Activated B cell treated with CpG ODN at 0.5 μM for 24 hours (primary cell): ENCODE data around the gene EMCN. TPM values are rescaled to one million over a fixed set of nuclear protein-coding genes. Genes with fewer than 3 reads are reported as not detected.

Experiments used
- ATAC-seq: fragments of 200-7000 bp; cut with Tn5 transposase; one replicate; pipeline ENCODE4 v1.10.0; 2021; ENCODE audit warnings: low read depth, mild to moderate bottlenecking, moderate library complexity
- CTCF ChIA-PET: fragments of 350-600 bp; sonication (Branson Sonifier 250); formaldehyde crosslinking; loops from one replicate; lab custom pipeline; 2021; ENCODE audit warnings: antibody characterized with exemption; lab: Charles Lee
- POLR2A ChIA-PET: fragments of 350-600 bp; sonication (Branson Sonifier 250); formaldehyde crosslinking; loops from one replicate; lab custom pipeline; 2021; ENCODE audit warnings: antibody characterized with exemption; lab: Charles Lee
- DNase-seq: peaks from one replicate; pipeline ENCODE4 v3.0.0; 2022
- H3K27ac Mint-ChIP-seq: one replicate; pipeline ENCODE4 v1.8.0; 2020; ENCODE audit warnings: mixed read lengths
- H3K27me3 Mint-ChIP-seq: one replicate; pipeline ENCODE4 v1.8.0; 2021; ENCODE audit warnings: mixed read lengths
- H3K36me3 Mint-ChIP-seq: one replicate; pipeline ENCODE4 v1.8.0; 2021; ENCODE audit warnings: low read depth, mixed read lengths
- H3K4me1 Mint-ChIP-seq: one replicate; pipeline ENCODE4 v1.8.0; 2021; ENCODE audit warnings: mixed read lengths
- H3K4me3 Mint-ChIP-seq: one replicate; pipeline ENCODE4 v1.8.0; 2020; ENCODE audit warnings: mild to moderate bottlenecking, mixed read lengths
- H3K9me3 Mint-ChIP-seq: one replicate; pipeline ENCODE4 v1.8.0; 2020; ENCODE audit warnings: mixed read lengths
- intact Hi-C: fragments of 100-400 bp; cut with micrococcal nuclease; formaldehyde crosslinking; loops from one replicate; pipeline ENCODE4 v1.15.1; 2024
- total RNA-seq: library from RNA; stranded (reverse); gene quantifications from 2 replicates; pipeline ENCODE4 v1.2.3, GENCODE V29; 2022
- TF ChIP-seq, protein P1 (sequence below): fragments of 200-600 bp; IDR thresholded peaks from one replicate; pipeline ENCODE4 v1.8.0; 2022; ENCODE audit warnings: antibody characterized with exemption, mild to moderate bottlenecking

Gene EMCN
- total RNA-seq, 1 donor from 2014 or later, result not detected

DNA sequence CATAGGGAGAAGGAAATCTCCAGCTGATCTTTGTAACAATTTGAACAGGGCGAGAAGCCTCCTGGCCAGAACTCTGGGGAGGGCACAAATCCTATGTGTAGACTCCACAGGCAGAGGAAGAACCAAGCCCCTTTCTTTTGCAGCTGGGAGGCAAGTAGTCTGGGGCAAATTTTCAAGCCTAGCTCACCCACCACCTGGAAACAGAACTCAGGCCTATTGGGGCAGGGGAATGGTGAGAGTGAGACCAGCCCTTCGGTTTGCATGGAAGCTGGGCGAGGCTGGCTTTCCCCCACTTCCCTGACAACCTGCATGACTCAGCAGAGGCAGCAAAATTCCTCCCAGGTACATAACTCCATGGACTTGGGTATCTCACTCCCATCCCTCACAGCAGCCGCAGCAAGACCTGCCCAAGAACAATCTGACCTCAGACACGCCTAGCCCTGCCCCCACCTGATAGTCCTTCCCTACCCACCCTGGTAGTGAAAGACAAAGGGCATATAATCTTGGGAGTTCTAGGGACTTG lies 138.2 kb downstream of the EMCN start:
- Mint-ChIP-seq H3K27me3 (peaks cover 15% of the 10 kb centered on the region), H3K36me3 (no peaks in the 10 kb centered on the region), H3K4me1 (no peaks in the 10 kb centered on the region), H3K4me3 (no peak overlapping the region), H3K9me3 (no peaks in the 10 kb centered on the region), H3K27ac (no peak overlapping the region)
- intact Hi-C loops, result no loop called here
- CTCF ChIA-PET, result no interaction called here
- ATAC-seq (no peak), DNase-seq (no peak)
- TF ChIP-seq, protein P1, sequence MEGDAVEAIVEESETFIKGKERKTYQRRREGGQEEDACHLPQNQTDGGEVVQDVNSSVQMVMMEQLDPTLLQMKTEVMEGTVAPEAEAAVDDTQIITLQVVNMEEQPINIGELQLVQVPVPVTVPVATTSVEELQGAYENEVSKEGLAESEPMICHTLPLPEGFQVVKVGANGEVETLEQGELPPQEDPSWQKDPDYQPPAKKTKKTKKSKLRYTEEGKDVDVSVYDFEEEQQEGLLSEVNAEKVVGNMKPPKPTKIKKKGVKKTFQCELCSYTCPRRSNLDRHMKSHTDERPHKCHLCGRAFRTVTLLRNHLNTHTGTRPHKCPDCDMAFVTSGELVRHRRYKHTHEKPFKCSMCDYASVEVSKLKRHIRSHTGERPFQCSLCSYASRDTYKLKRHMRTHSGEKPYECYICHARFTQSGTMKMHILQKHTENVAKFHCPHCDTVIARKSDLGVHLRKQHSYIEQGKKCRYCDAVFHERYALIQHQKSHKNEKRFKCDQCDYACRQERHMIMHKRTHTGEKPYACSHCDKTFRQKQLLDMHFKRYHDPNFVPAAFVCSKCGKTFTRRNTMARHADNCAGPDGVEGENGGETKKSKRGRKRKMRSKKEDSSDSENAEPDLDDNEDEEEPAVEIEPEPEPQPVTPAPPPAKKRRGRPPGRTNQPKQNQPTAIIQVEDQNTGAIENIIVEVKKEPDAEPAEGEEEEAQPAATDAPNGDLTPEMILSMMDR, result no peak
- POLR2A ChIA-PET, result no interaction called here

DNA sequence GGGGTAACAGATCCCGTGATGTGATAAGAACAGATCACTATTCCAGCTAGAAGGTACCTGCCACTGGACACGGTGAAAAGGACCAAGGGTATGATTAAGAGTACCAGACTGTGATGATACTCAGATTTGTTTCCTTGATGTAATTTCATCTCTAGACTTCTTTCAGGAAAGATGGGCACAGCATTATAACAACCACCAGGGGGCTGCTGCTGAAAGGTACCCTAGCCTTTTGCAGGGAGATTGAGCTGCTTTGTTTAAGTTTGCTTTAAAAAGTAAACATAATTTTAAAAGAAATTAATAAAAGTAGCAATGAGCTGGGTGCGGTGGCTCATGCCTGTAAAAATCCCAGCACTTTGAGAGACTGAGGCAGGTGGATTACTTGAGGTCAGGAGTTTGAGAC lies 145.4 kb downstream of the EMCN start:
- TF ChIP-seq, protein P1, result no peak
- no peaks in the 10 kb centered on the region for H3K27me3 Mint-ChIP-seq
- no peak overlapping the region for H3K27ac Mint-ChIP-seq
- no peaks in the 10 kb centered on the region for H3K9me3 Mint-ChIP-seq
- intact Hi-C loops, result loop anchor here (2.0 kb wide), 1 partner anchor 280 kb away; no protein-coding TSS in a partner anchor
- H3K4me3 Mint-ChIP-seq, result no peak overlapping the region
- ChIA-PET CTCF (interaction anchor here (0.7 to 1.6 kb wide), 4 partner anchors 13 to 1891 kb away, joined by 4 to 7 read pairs (median 4); no protein-coding TSS in a partner anchor), POLR2A (no interaction called here)
- H3K4me1 Mint-ChIP-seq, result no peaks in the 10 kb centered on the region
- H3K36me3 Mint-ChIP-seq, result no peaks in the 10 kb centered on the region
- DNase-seq (no peak), ATAC-seq (no peak)

DNA sequence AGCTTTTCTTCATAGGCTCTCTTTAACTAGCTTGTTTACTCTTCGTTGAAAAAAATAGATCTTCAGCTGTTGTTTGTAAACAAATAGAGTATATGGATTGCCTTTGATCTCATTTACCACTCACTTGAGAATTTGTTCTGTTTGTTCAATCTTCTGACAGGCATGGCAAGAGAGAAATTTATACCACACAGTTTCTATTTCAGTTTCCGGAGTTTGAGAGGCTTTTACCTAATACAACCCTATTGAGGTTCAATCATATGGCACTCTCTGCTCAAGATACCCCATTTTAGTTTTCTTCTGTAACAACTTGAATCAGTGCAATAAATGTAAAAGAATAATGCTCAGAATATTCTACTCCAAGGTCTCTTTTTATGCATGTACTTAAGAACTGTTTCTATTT lies 148.0 kb downstream of the EMCN start:
- ChIA-PET CTCF (no interaction called here), POLR2A (no interaction called here)
- H3K27ac Mint-ChIP-seq, result no peak overlapping the region

DNA sequence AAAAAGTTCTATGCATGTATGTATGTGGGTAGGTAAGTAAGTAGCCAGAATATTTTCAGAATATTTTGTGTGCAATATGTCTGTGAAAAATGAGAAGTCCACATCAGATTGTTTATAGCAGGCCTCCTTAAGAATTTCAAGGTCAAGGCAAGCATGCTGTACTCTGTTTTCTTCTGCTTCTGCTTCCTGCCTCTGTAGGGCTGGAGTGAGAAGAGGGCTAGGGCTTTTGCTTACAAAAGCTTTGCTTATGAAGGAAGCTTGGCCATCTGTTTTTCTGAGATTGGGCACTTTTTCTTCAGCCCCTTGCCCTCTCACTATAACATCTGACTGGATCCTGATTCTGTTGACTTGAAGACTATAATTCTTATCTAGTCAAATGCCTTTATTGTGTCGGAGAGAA lies 150.4 kb downstream of the EMCN start:
- H3K4me1 Mint-ChIP-seq, result no peaks in the 10 kb centered on the region
- ChIA-PET POLR2A (no interaction called here), CTCF (no interaction called here)
- ATAC-seq (no peak), DNase-seq (no peak)
- H3K9me3 Mint-ChIP-seq, result no peaks in the 10 kb centered on the region
- intact Hi-C loops, result no loop called here
- no peaks in the 10 kb centered on the region for H3K36me3 Mint-ChIP-seq
- TF ChIP-seq, protein P1, result no peak
- H3K27ac Mint-ChIP-seq, result no peak overlapping the region
- no peaks in the 10 kb centered on the region for H3K27me3 Mint-ChIP-seq
- no peak overlapping the region for H3K4me3 Mint-ChIP-seq

More for the DNA sequence above, 148.0 kb downstream of the EMCN start:
- Mint-ChIP-seq H3K36me3 (no peaks in the 10 kb centered on the region), H3K9me3 (no peaks in the 10 kb centered on the region), H3K4me3 (no peak overlapping the region), H3K4me1 (no peaks in the 10 kb centered on the region), H3K27me3 (no peaks in the 10 kb centered on the region)
- DNase-seq, result no peak
- intact Hi-C loops, result no loop called here
- TF ChIP-seq, protein P1, result no peak
- ATAC-seq, result no peak

DNA sequence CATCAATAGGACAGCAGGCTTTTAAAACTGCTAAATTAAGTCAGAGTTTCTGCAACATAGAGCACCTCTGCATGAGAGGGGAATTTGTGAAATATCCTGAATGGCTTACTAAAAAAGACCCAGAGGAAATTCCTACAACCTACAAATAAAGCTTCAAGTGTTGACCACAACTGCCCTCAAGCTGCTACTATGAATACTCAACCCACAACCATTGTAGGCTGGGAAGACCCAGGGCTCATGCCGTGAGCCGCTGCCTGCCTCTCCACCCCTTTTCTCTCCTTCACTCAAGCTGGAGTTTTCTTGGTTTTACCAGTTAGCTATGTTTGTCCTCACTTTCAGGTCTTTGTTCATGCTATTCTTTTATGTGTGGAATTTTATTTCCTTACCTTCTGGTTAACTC lies 151.6 kb downstream of the EMCN start:
- intact Hi-C loops, result no loop called here
- CTCF ChIA-PET, result no interaction called here
- no peaks in the 10 kb centered on the region for H3K36me3 Mint-ChIP-seq

More for the DNA sequence above, 151.6 kb downstream of the EMCN start:
- no peaks in the 10 kb centered on the region for H3K9me3 Mint-ChIP-seq
- DNase-seq (no peak), ATAC-seq (no peak)
- TF ChIP-seq, protein P1, result no peak
- no peak overlapping the region for H3K4me3 Mint-ChIP-seq
- no peaks in the 10 kb centered on the region for H3K4me1 Mint-ChIP-seq
- H3K27ac Mint-ChIP-seq, result no peak overlapping the region
- H3K27me3 Mint-ChIP-seq, result no peaks in the 10 kb centered on the region
- POLR2A ChIA-PET, result no interaction called here
